Upper lobe of right lung (tissue), 1 donor: ENCODE results near the gene TSPAN4. TPM values are rescaled to one million over a fixed set of nuclear protein-coding genes. Genes with fewer than 3 reads are reported as not detected.

ENCODE experiments used
- ATAC-seq: fragments of 200-7000 bp; cut with Tn5 transposase; one replicate; pipeline ENCODE4 v1.9.1; 2020; ENCODE audit warnings: mild to moderate bottlenecking, moderate library complexity
- DNase-seq: peaks from one replicate; pipeline ENCODE4 v3.0.0-alpha.2; 2020
- H3K27ac ChIP-seq: fragments of 200-600 bp; one replicate; pipeline ENCODE4 v1.8.0; 2022
- H3K27me3 ChIP-seq: fragments of 200-600 bp; one replicate; pipeline ENCODE4 v1.8.0; 2022; ENCODE audit warnings: mild to moderate bottlenecking
- H3K36me3 ChIP-seq: fragments of 200-600 bp; one replicate; pipeline ENCODE4 v1.8.0; 2022
- H3K4me1 ChIP-seq: fragments of 200-600 bp; one replicate; pipeline ENCODE4 v1.8.0; 2022
- H3K4me3 ChIP-seq: fragments of 200-600 bp; one replicate; pipeline ENCODE4 v1.8.0; 2022; ENCODE audit warnings: mild to moderate bottlenecking
- H3K9me3 ChIP-seq: fragments of 200-600 bp; one replicate; pipeline ENCODE4 v1.8.0; 2022
- CTCF ChIP-seq: fragments of 200-600 bp; IDR thresholded peaks from one replicate; pipeline ENCODE4 v1.8.0; 2022; ENCODE audit warnings: antibody characterized with exemption
- intact Hi-C: fragments of 100-400 bp; cut with DNase I; formaldehyde crosslinking; loops from one replicate; pipeline ENCODE4 v1.11.0; 2022
- total RNA-seq: library from RNA; stranded (reverse); fragmentation: NEBNext Ultra II Directional; extraction: Animal tissue kit (Norgen Biotek cat#: 25700); gene quantifications from one replicate; pipeline ENCODE4 v1.2.1, GENCODE V29; 2021
- donor health status: DM: no; HTN: yes; CAD: no; lungs with severe emphysema.

The TSPAN4 gene
- total RNA-seq, 1 donor from 2014 or later, result 167 TPM

- no peak for TF ChIP-seq CTCF
- H3K36me3 ChIP-seq, result peaks cover 38% of the 10 kb centered on the region
- H3K4me1 ChIP-seq, result peaks cover 48% of the 10 kb centered on the region
- peak overlapping the region; percentile 97 for H3K27ac ChIP-seq
- intact Hi-C loops, result no loop called here
- ATAC-seq (peak; percentile 0), DNase-seq (no peak)
- H3K9me3 ChIP-seq, result no peaks in the 10 kb centered on the region
- no peaks in the 10 kb centered on the region for H3K27me3 ChIP-seq
- peak overlapping the region; percentile 100 for H3K4me3 ChIP-seq
These were observed 677 bp upstream of the TSPAN4 start for GRCh38 chr11:841981-842369.

- Histone ChIP-seq H3K9me3 (no peaks in the 10 kb centered on the region), H3K27ac (peak overlapping the region; percentile 97), H3K4me1 (peaks cover 48% of the 10 kb centered on the region), H3K27me3 (no peaks in the 10 kb centered on the region), H3K36me3 (peaks cover 26% of the 10 kb centered on the region), H3K4me3 (peak overlapping the region; percentile 100)
- DNase-seq (no peak), ATAC-seq (no peak)
- peak; percentile 8 for TF ChIP-seq CTCF
- intact Hi-C loops, result no loop called here
These were observed 558 bp downstream of the TSPAN4 start for GRCh38 chr11:843086-843734.

DNA sequence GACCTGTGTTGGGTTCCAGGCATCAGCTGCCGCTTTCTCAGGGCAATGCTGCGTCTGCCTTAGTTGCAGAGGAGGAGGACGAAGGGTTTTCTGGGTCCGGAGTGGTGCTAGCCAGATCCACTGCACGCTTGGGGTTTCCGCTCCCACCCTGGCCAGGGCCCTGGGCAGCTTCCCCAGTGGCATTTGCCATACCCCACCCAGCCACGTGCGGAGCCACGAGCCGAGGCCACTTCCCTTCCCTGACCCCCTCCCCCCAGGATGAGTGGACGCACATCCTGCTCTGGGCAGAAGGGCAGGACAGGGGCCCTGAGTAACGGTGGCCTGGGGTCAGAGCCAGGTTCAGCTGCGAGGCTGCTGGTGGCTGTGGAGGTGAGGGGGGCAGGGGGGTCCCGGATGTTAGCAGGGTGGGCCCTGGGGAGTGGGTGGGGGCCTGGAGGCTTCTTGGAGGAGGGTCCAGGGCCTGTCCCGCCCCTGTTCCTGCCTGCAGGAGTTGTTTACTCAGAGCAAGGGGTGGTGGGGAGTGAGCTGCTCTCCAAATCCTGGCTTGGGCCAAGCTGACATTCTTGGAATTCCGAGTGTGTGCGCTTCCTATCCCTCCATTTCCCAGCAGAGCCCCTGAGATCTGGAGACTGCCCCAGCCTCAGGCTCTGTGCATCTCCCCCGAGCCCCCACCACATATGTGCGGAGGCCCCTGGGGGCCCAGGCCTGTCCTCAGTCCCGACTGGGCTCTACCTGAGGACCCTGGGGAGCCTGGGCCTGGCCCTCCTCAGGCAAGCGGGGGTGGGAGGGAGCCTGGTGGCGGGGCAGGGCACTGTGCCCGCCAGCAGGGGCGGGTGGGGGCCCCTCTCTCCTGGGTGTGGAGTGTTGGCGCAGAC, 1.4 kb downstream of the TSPAN4 start:
- peak; percentile 67 for ATAC-seq
- Histone ChIP-seq H3K4me3 (peak overlapping the region; percentile 100), H3K27me3 (no peaks in the 10 kb centered on the region), H3K9me3 (no peaks in the 10 kb centered on the region), H3K4me1 (peaks cover 54% of the 10 kb centered on the region), H3K27ac (peak overlapping the region; percentile 97), H3K36me3 (peaks cover 18% of the 10 kb centered on the region)
- peak; percentile 97 for DNase-seq
- intact Hi-C loops, result no loop called here
- no peak for TF ChIP-seq CTCF

GRCh38 chr11:844693-845644, 2.3 kb downstream of the TSPAN4 start:
- H3K4me3 ChIP-seq, result peak overlapping the region; percentile 100
- H3K27ac ChIP-seq, result peak overlapping the region; percentile 97
- peaks cover 51% of the 10 kb centered on the region for H3K4me1 ChIP-seq
- peak; percentile 19 for TF ChIP-seq CTCF
- peak; percentile 94 for DNase-seq
- H3K27me3 ChIP-seq, result no peaks in the 10 kb centered on the region
- no peaks in the 10 kb centered on the region for H3K9me3 ChIP-seq
- intact Hi-C loops, result no loop called here
- peak; percentile 54 for ATAC-seq
- H3K36me3 ChIP-seq, result peaks cover 8% of the 10 kb centered on the region

GRCh38 chr11:845872-846495, 3.3 kb downstream of the TSPAN4 start:
- Histone ChIP-seq H3K9me3 (no peaks in the 10 kb centered on the region), H3K4me1 (peaks cover 48% of the 10 kb centered on the region), H3K4me3 (peak overlapping the region; percentile 100), H3K27ac (peak overlapping the region; percentile 97), H3K27me3 (no peaks in the 10 kb centered on the region), H3K36me3 (no peaks in the 10 kb centered on the region)
- DNase-seq (no peak), ATAC-seq (no peak)
- intact Hi-C loops, result no loop called here
- TF ChIP-seq CTCF, result no peak
